WTC11 (cell line): Measurements from ENCODE around the gene ZP4. TPM values are rescaled to one million over a fixed set of nuclear protein-coding genes. Genes with fewer than 3 reads are reported as not detected.

Experiments used
- ATAC-seq: fragments of 200-7000 bp; cut with Tn5 transposase; 2 replicates; pipeline ENCODE4 v1.10.0; 2021; ENCODE audit warnings: mild to moderate bottlenecking, moderate library complexity
- CTCF ChIA-PET: fragments of 300-600 bp; sonication (Branson Sonifier 250); formaldehyde crosslinking; loops from one replicate; lab custom pipeline; 2021; ENCODE audit warnings: antibody characterized with exemption; lab: Charles Lee
- POLR2A ChIA-PET: fragments of 350-600 bp; sonication (Branson Sonifier 250); formaldehyde crosslinking; loops from one replicate; lab custom pipeline; 2021; ENCODE audit warnings: antibody characterized with exemption; lab: Charles Lee
- DNase-seq: peaks from one replicate; pipeline ENCODE4 v3.0.0; 2021; ENCODE audit warnings: low spot score
- H3K27ac Mint-ChIP-seq: 2 replicates; pipeline ENCODE4 v1.8.0; 2021; ENCODE audit warnings: mixed read lengths
- H3K27me3 Mint-ChIP-seq: 2 replicates; pipeline ENCODE4 v1.8.0; 2021; ENCODE audit warnings: low read depth, mild to moderate bottlenecking, moderate library complexity, mixed read lengths
- H3K36me3 Mint-ChIP-seq: 2 replicates; pipeline ENCODE4 v1.8.0; 2021; ENCODE audit warnings: mixed read lengths
- H3K4me1 Mint-ChIP-seq: 2 replicates; pipeline ENCODE4 v1.8.0; 2022; ENCODE audit warnings: mixed read lengths
- H3K4me3 Mint-ChIP-seq: 2 replicates; pipeline ENCODE4 v1.8.0; 2021; ENCODE audit warnings: mild to moderate bottlenecking, moderate library complexity, mixed read lengths
- H3K9me3 Mint-ChIP-seq: 2 replicates; pipeline ENCODE4 v1.8.0; 2021; ENCODE audit warnings: mixed read lengths
- AR ChIP-seq: fragments of 250-450 bp; sonication (Bioruptor Pico); IDR thresholded peaks from 2 replicates; pipeline ENCODE4 v1.9.0; 2021; ENCODE audit warnings: mild to moderate bottlenecking
- ARID4B ChIP-seq: sonication (generic); formaldehyde crosslinking; IDR thresholded peaks from 2 replicates; pipeline ENCODE4 v1.8.0; 2023; ENCODE audit warnings: missing genetic modification reagents, mild to moderate bottlenecking, borderline replicate concordance
- ELF4 ChIP-seq: sonication (generic); formaldehyde crosslinking; IDR thresholded peaks from 2 replicates; pipeline ENCODE4 v1.8.1; 2022; ENCODE audit warnings: low read depth, mild to moderate bottlenecking, moderate library complexity, missing genetic modification reagents
- EMX1 ChIP-seq: fragments of 250-450 bp; sonication (Bioruptor Pico); IDR thresholded peaks from 2 replicates; pipeline ENCODE4 v1.8.0; 2021; ENCODE audit warnings: mild to moderate bottlenecking
- ETV6 ChIP-seq: sonication (generic); formaldehyde crosslinking; IDR thresholded peaks from 2 replicates; pipeline ENCODE4 v1.8.1; 2022; ENCODE audit warnings: mild to moderate bottlenecking, missing genetic modification reagents
- FOXK1 ChIP-seq: sonication (generic); formaldehyde crosslinking; IDR thresholded peaks from 2 replicates; pipeline ENCODE4 v1.8.0; 2022; ENCODE audit warnings: mild to moderate bottlenecking, moderate library complexity, missing genetic modification reagents
- GRHL2 ChIP-seq: fragments of 250-450 bp; sonication (Bioruptor Pico); IDR thresholded peaks from 2 replicates; pipeline ENCODE4 v1.8.0; 2022; ENCODE audit warnings: mild to moderate bottlenecking, moderate library complexity; ENCODE audit not compliant: insufficient replicate concordance, severe bottlenecking
- IRF2 ChIP-seq: sonication (generic); formaldehyde crosslinking; IDR thresholded peaks from 2 replicates; pipeline ENCODE4 v1.8.0; 2022; ENCODE audit warnings: low read depth, missing genetic modification reagents, borderline replicate concordance
- MLX ChIP-seq: sonication (generic); formaldehyde crosslinking; IDR thresholded peaks from 2 replicates; pipeline ENCODE4 v1.8.1; 2023; ENCODE audit warnings: mild to moderate bottlenecking, missing genetic modification reagents, moderate library complexity
- MXD4 ChIP-seq: fragments of 250-450 bp; sonication (Bioruptor Pico); IDR thresholded peaks from 2 replicates; pipeline ENCODE4 v1.8.0; 2021; ENCODE audit warnings: mild to moderate bottlenecking, moderate library complexity, borderline replicate concordance
- NR3C1 ChIP-seq: sonication (generic); formaldehyde crosslinking; conservative IDR thresholded peaks from 2 replicates; pipeline ENCODE4 v1.8.1; 2023; ENCODE audit warnings: low read depth, mild to moderate bottlenecking, missing genetic modification reagents
- SMAD4 ChIP-seq: sonication (generic); formaldehyde crosslinking; IDR thresholded peaks from 2 replicates; pipeline ENCODE4 v1.8.0; 2022; ENCODE audit warnings: mild to moderate bottlenecking, missing genetic modification reagents
- SP1 ChIP-seq: sonication (generic); formaldehyde crosslinking; conservative IDR thresholded peaks from 2 replicates; pipeline ENCODE4 v1.8.1; 2022; ENCODE audit warnings: missing genetic modification reagents
- TP53 ChIP-seq: sonication (generic); formaldehyde crosslinking; IDR thresholded peaks from 2 replicates; pipeline ENCODE4 v1.8.1; 2023; ENCODE audit warnings: mild to moderate bottlenecking, missing genetic modification reagents
- ZBTB43 ChIP-seq: sonication (generic); formaldehyde crosslinking; IDR thresholded peaks from 2 replicates; pipeline ENCODE4 v1.8.1; 2023; ENCODE audit warnings: mild to moderate bottlenecking, missing genetic modification reagents
- ZNF138 ChIP-seq: sonication (generic); formaldehyde crosslinking; conservative IDR thresholded peaks from 2 replicates; pipeline ENCODE4 v1.8.1; 2022; ENCODE audit warnings: mild to moderate bottlenecking, moderate library complexity, missing genetic modification reagents
- ZNF396 ChIP-seq: fragments of 250-450 bp; sonication (Bioruptor Pico); IDR thresholded peaks from 2 replicates; pipeline ENCODE4 v1.8.0; 2021; ENCODE audit warnings: mild to moderate bottlenecking, moderate library complexity, borderline replicate concordance
- ZNF416 ChIP-seq: fragments of 250-450 bp; sonication (Bioruptor Pico); IDR thresholded peaks from 2 replicates; pipeline ENCODE4 v1.9.0; 2021; ENCODE audit warnings: mild to moderate bottlenecking, inconsistent platforms
- ZNF671 ChIP-seq: fragments of 250-450 bp; sonication (Bioruptor Pico); IDR thresholded peaks from 2 replicates; pipeline ENCODE4 v1.8.0; 2021; ENCODE audit warnings: mild to moderate bottlenecking
- ZSCAN18 ChIP-seq: fragments of 250-450 bp; sonication (Bioruptor Pico); IDR thresholded peaks from 2 replicates; pipeline ENCODE4 v2.1.2; 2022; ENCODE audit warnings: mild to moderate bottlenecking, moderate library complexity
- total RNA-seq: library from RNA; stranded (reverse); gene quantifications from 3 replicates; pipeline ENCODE4 v1.2.3, GENCODE V29; 2021

Gene ZP4
- total RNA-seq, 1 experiment from 2014 or later, result not detected

- ATAC-seq (no peak), DNase-seq (no peak)
- Mint-ChIP-seq H3K36me3 (no peaks in the 10 kb centered on the region; the same call in 1 of the 2 replicates), H3K27me3 (no peaks in the 10 kb centered on the region), H3K27ac (no peak overlapping the region), H3K4me1 (no peaks in the 10 kb centered on the region), H3K4me3 (no peak overlapping the region), H3K9me3 (peaks cover 21% of the 10 kb centered on the region)
- POLR2A ChIA-PET, result no interaction called here
- CTCF ChIA-PET, result no interaction called here
- TF ChIP-seq ETV6 (CRISPR knock-in tag), result no peak
- TF ChIP-seq MXD4 (CRISPR knock-in tag), result no peak
- TF ChIP-seq TP53 (CRISPR knock-in tag), result no peak
- TF ChIP-seq SMAD4 (CRISPR knock-in tag), result no peak
- TF ChIP-seq ZNF671 (CRISPR knock-in tag), result no peak
- TF ChIP-seq ARID4B (CRISPR knock-in tag), result no peak
- no peak for TF ChIP-seq ZNF138
Measured at GRCh38 chr1:237921306-237921705, 30.6 kb upstream of the ZP4 start.

- TF ChIP-seq ZSCAN18 (CRISPR knock-in tag) (no peak), ZNF416 (no peak), AR (no peak), IRF2 (CRISPR knock-in tag) (no peak), ELF4 (CRISPR knock-in tag) (no peak), SP1 (no peak), NR3C1 (CRISPR knock-in tag) (no peak), ZBTB43 (CRISPR knock-in tag) (no peak), MLX (CRISPR knock-in tag) (no peak), EMX1 (CRISPR knock-in tag) (no peak), FOXK1 (no peak), GRHL2 (no peak), ZNF396 (CRISPR knock-in tag) (no peak)
- TF ChIP-seq, all 79 proteins: peak for 0
- Mint-ChIP-seq H3K4me1 (no peaks in the 10 kb centered on the region), H3K27ac (no peak overlapping the region), H3K4me3 (no peak overlapping the region), H3K27me3 (no peaks in the 10 kb centered on the region), H3K9me3 (peaks cover 49% of the 10 kb centered on the region), H3K36me3 (peaks cover 18% of the 10 kb centered on the region)
- ATAC-seq (no peak), DNase-seq (no peak)
- CTCF ChIA-PET, result no interaction called here
- POLR2A ChIA-PET, result no interaction called here
Measured at GRCh38 chr1:237913345-237913744, 22.6 kb upstream of the ZP4 start.
